MCF 10A (cell line): Measurements from ENCODE around the gene CEP192. TPM values are rescaled to one million over a fixed set of nuclear protein-coding genes. Genes with fewer than 3 reads are reported as not detected.
A peak's percentile ranks its signal among the peaks of the same experiment; 100 is the strongest.
"Not testable (repeated sequence)": the region's sequence is repeated elsewhere in the genome, so short reads cannot be mapped to it uniquely, and the experiment has no call there.

Experiments
- BruUV-seq: library from RNA; stranded (reverse); fragments of 400-500 nt; replicated peaks from 2 replicates; lab custom pipeline; 2021; lab: Mats Ljungman, UMichigan
- CTCF ChIA-PET: fragments of 300-600 bp; sonication (Branson Sonifier 250); formaldehyde crosslinking; extraction: SDS; loops from one replicate; lab custom pipeline; 2021; ENCODE audit warnings: antibody characterized with exemption, inconsistent platforms; lab: Yijun Ruan, JAX
- POLR2A ChIA-PET: fragments of 300-600, 350-650 bp; sonication (Branson Sonifier 250); formaldehyde crosslinking; extraction: SDS; loops from one replicate; lab custom pipeline; 2020; ENCODE audit warnings: antibody characterized with exemption, inconsistent platforms; lab: Yijun Ruan, JAX
- DNase-seq: peaks from one replicate; pipeline ENCODE4 v3.0.0-alpha.2; 2018; ENCODE audit not compliant: unreplicated experiment
- H3K27ac Mint-ChIP-seq: one replicate; pipeline ENCODE4 v1.8.0; 2022; ENCODE audit warnings: mild to moderate bottlenecking, low read depth, mixed read lengths; ENCODE audit not compliant: unreplicated experiment
- H3K27me3 Mint-ChIP-seq: one replicate; pipeline ENCODE4 v1.8.0; 2022; ENCODE audit warnings: mixed read lengths; ENCODE audit not compliant: insufficient read depth, unreplicated experiment
- H3K36me3 Mint-ChIP-seq: one replicate; pipeline ENCODE4 v1.8.0; 2022; ENCODE audit warnings: mild to moderate bottlenecking, moderate library complexity, mixed read lengths; ENCODE audit not compliant: insufficient read depth, unreplicated experiment
- H3K4me1 Mint-ChIP-seq: one replicate; pipeline ENCODE4 v1.8.0; 2022; ENCODE audit warnings: mixed read lengths; ENCODE audit not compliant: insufficient read depth, unreplicated experiment
- H3K4me3 Mint-ChIP-seq: one replicate; pipeline ENCODE4 v1.8.0; 2022; ENCODE audit warnings: mild to moderate bottlenecking, moderate library complexity, mixed read lengths; ENCODE audit not compliant: unreplicated experiment
- H3K9me3 Mint-ChIP-seq: one replicate; pipeline ENCODE4 v1.8.0; 2022; ENCODE audit warnings: mixed read lengths; ENCODE audit not compliant: unreplicated experiment
- CTCF ChIP-seq: fragments of 200-600 bp; IDR thresholded peaks from one replicate; pipeline ENCODE4 v1.8.0; 2022; ENCODE audit warnings: antibody characterized with exemption, mild to moderate bottlenecking; ENCODE audit not compliant: unreplicated experiment
- intact Hi-C: fragments of 100-400 bp; cut with micrococcal nuclease; formaldehyde crosslinking; loops from 2 replicates; pipeline ENCODE4 v1.14.1; 2022
- total RNA-seq: library from RNA; stranded (reverse); gene quantifications from 2 replicates; pipeline ENCODE4 v1.2.3, GENCODE V29; 2022

CEP192 gene
- total RNA-seq, 1 experiment from 2014 or later, result 14.3 TPM

DNA sequence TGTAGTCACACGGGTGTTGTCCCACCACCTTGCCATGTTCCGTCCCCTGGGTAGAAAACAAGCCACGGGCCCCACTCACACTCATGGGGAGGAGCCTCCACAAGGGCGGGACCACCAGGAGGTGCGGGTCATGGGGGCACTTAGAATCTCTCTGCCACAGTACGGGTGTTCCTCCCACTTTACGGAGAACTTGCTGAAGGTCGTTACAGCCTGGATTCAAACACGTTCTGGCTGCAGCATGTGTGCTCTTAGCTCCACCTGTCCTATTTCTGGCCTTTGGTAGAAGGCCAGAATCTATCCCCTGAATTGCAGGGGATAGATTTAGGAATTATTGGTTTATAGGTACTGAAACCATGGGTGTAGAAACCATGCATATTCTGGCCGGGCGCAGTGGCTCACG lies 14.9 kb upstream of the CEP192 start:
- CTCF ChIA-PET, result interaction anchor here (1.3 to 1.4 kb wide), 2 partner anchors 11 to 184 kb away, joined by 3 to 4 read pairs; no protein-coding TSS in a partner anchor

DNA sequence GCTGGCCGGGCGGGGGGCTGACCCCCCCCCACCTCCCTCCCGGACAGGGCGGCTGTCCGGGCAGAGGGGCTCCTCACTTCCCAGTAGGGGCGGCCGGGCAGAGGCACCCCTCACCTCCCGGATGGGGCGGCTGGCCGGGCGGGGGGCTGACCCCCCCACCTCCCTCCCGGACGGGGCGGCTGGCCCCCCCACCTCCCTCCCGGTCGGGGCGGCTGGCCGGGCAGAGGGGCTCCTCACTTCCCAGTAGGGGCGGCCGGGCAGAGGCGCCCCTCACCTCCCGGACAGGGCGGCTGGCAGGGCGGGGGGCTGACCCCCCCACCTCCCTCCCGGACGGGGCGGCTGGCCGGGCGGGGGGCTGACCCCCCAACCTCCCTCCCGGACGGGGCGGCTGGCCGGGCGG lies 11.1 kb upstream of the CEP192 start:
- intact Hi-C loops, CTCF ChIA-PET, DNase-seq, H3K9me3 Mint-ChIP-seq, H3K27me3 Mint-ChIP-seq, H3K4me1 Mint-ChIP-seq, POLR2A ChIA-PET, H3K4me3 Mint-ChIP-seq, BruUV-seq, H3K27ac Mint-ChIP-seq: not testable (repeated sequence)
- H3K36me3 Mint-ChIP-seq, result peaks cover 54% of the 10 kb centered on the region

More for the DNA sequence above, 14.9 kb upstream of the CEP192 start:
- no TSS peak for BruUV-seq
- peaks cover 64% of the 10 kb centered on the region for H3K36me3 Mint-ChIP-seq
- H3K4me1 Mint-ChIP-seq, result peaks cover 7% of the 10 kb centered on the region
- H3K4me3 Mint-ChIP-seq, result no peak overlapping the region
- no peaks in the 10 kb centered on the region for H3K27me3 Mint-ChIP-seq
- intact Hi-C loops, result no loop called here
- no peak for DNase-seq
- no peak overlapping the region for H3K27ac Mint-ChIP-seq
- TF ChIP-seq CTCF, result no peak
- H3K9me3 Mint-ChIP-seq, result no peaks in the 10 kb centered on the region
- POLR2A ChIA-PET, result interaction anchor here (1.3 kb wide), 1 partner anchor 11 kb away, joined by 3 read pairs; no protein-coding TSS in a partner anchor

GRCh38 chr18:12989397-12990122 lies 1.6 kb upstream of the CEP192 start:
- POLR2A ChIA-PET, result interaction anchor here (0.6 to 3.5 kb wide), 7 partner anchors 10 to 481 kb away, joined by 3 to 33 read pairs (median 3); partner anchors contain the start of gene SEH1L
- Mint-ChIP-seq H3K27me3 (no peaks in the 10 kb centered on the region), H3K27ac (peak overlapping the region; percentile 78), H3K4me3 (peak overlapping the region; percentile 99), H3K9me3 (no peaks in the 10 kb centered on the region), H3K4me1 (peaks cover 21% of the 10 kb centered on the region), H3K36me3 (peaks cover 29% of the 10 kb centered on the region)
- no peak for TF ChIP-seq CTCF
- no peak for DNase-seq
- CTCF ChIA-PET, result interaction anchor here (0.7 kb wide), 1 partner anchor 85 kb away, joined by 4 read pairs; no protein-coding TSS in a partner anchor
- intact Hi-C loops, result loop anchor here (5.0 kb wide), 1 partner anchor 643 kb away; no protein-coding TSS in a partner anchor
- BruUV-seq, result no TSS peak

GRCh38 chr18:12990123-12990475 lies 1.1 kb upstream of the CEP192 start:
- DNase-seq, result no peak
- intact Hi-C loops, result loop anchor here (5.0 kb wide), 1 partner anchor 642 kb away; no protein-coding TSS in a partner anchor
- Mint-ChIP-seq H3K4me3 (peak overlapping the region; percentile 99), H3K27me3 (no peaks in the 10 kb centered on the region), H3K36me3 (peaks cover 25% of the 10 kb centered on the region), H3K4me1 (peaks cover 21% of the 10 kb centered on the region), H3K27ac (peak overlapping the region; percentile 78), H3K9me3 (no peaks in the 10 kb centered on the region)
- TF ChIP-seq CTCF, result no peak
- CTCF ChIA-PET, result interaction anchor here (0.6 to 0.7 kb wide), 2 partner anchors 85 to 326 kb away, joined by 3 to 4 read pairs; no protein-coding TSS in a partner anchor
- BruUV-seq, result no TSS peak
- POLR2A ChIA-PET, result interaction anchor here (0.6 to 3.5 kb wide), 10 partner anchors 10 to 736 kb away, joined by 3 to 33 read pairs (median 6); partner anchors contain the start of genes CEP76, FAM210A, PSMG2 and RNMT
